CD4-positive, alpha-beta T cell (primary cell): ENCODE results near the gene ISYNA1. TPM values are rescaled to one million over a fixed set of nuclear protein-coding genes. Genes with fewer than 3 reads are reported as not detected.

Source experiments
- ATAC-seq: fragments of 200-7000 bp; cut with Tn5 transposase; one replicate; pipeline ENCODE4 v1.10.0; 2022; ENCODE audit warnings: mild to moderate bottlenecking; ENCODE audit not compliant: poor library complexity
- CTCF ChIA-PET: fragments of 350-600 bp; sonication (Branson Sonifier 250); formaldehyde crosslinking; loops from one replicate; lab custom pipeline; 2021; ENCODE audit warnings: antibody characterized with exemption, inconsistent platforms; lab: Charles Lee
- POLR2A ChIA-PET: fragments of 350-600 bp; sonication (Branson Sonifier 250); formaldehyde crosslinking; loops from one replicate; lab custom pipeline; 2021; ENCODE audit warnings: antibody characterized with exemption, inconsistent platforms; lab: Charles Lee
- DNase-seq, 14 experiments: peaks; one replicate each; pipeline ENCODE4 v3.0.0-alpha.2; 2013 to 2020; ENCODE audit warnings: mixed read lengths in 2 of 14
- H3K27ac ChIP-seq, 2 donors: one replicate each; pipeline versions ENCODE4 v1.5.1 to v1.7.0; 2013; ENCODE audit warnings: low read length in 2 of 2, low read depth in 1 of 2, mild to moderate bottlenecking in 1 of 2
- H3K27me3 ChIP-seq, 2 experiments: 1 replicate in 1 of 2; 2 replicates in 1 of 2; pipeline versions ENCODE4 v1.6.1 to v1.7.0; 2013; ENCODE audit warnings: low read length in 2 of 2, control low read depth in 1 of 2, mild to moderate bottlenecking in 1 of 2, moderate library complexity in 1 of 2; ENCODE audit not compliant: insufficient read depth in 2 of 2, control insufficient read depth in 1 of 2
- H3K36me3 ChIP-seq: one replicate; pipeline ENCODE4 v1.6.1; 2013; ENCODE audit warnings: low read length, control low read depth; ENCODE audit not compliant: insufficient read depth
- H3K4me1 ChIP-seq: one replicate; pipeline ENCODE4 v1.6.1; 2013; ENCODE audit warnings: low read length, control low read depth; ENCODE audit not compliant: insufficient read depth
- H3K4me3 ChIP-seq: one replicate; pipeline ENCODE4 v1.5.1; 2013; ENCODE audit warnings: mild to moderate bottlenecking, low read length, moderate library complexity
- H3K9me3 ChIP-seq, 2 experiments: 1 replicate in 1 of 2; 2 replicates in 1 of 2; pipeline versions ENCODE4 v1.6.1 to v1.7.0; 2013; ENCODE audit warnings: low read length in 2 of 2, mild to moderate bottlenecking in 2 of 2, control low read depth in 1 of 2, moderate library complexity in 1 of 2; ENCODE audit not compliant: control insufficient read depth in 1 of 2, insufficient read depth in 1 of 2
- H3K27ac Mint-ChIP-seq: one replicate; pipeline ENCODE4 v1.8.0; 2020; ENCODE audit warnings: mixed read lengths
- H3K27me3 Mint-ChIP-seq: one replicate; pipeline ENCODE4 v1.8.0; 2021; ENCODE audit warnings: mixed read lengths
- H3K36me3 Mint-ChIP-seq: one replicate; pipeline ENCODE4 v1.8.0; 2021; ENCODE audit warnings: low read depth, mixed read lengths
- H3K4me1 Mint-ChIP-seq: one replicate; pipeline ENCODE4 v1.8.0; 2021; ENCODE audit warnings: low read depth, mixed read lengths
- H3K4me3 Mint-ChIP-seq: one replicate; pipeline ENCODE4 v1.8.0; 2020; ENCODE audit warnings: mild to moderate bottlenecking, mixed read lengths
- H3K9me3 Mint-ChIP-seq: one replicate; pipeline ENCODE4 v1.8.0; 2020; ENCODE audit warnings: mixed read lengths
- intact Hi-C, 2 experiments: fragments of 100-400 bp; cut with DNase I in 1 of 2; cut with micrococcal nuclease in 1 of 2; formaldehyde crosslinking; loops; one replicate each; pipeline versions ENCODE4 v1.15.1 to v1.9.0; 2023 to 2025; cut with DNase I, micrococcal nuclease
- total RNA-seq, 174 experiments: library from RNA in 2 of 174; stranded (reverse) in 2 of 174; gene quantifications; one replicate each; pipeline ENCODE4 v1.2.3 and lab custom pipeline; 2021 to 2026
- TF ChIP-seq, protein P1 (sequence below): fragments of 200-600 bp; IDR thresholded peaks from one replicate; pipeline ENCODE4 v1.8.0; 2022; ENCODE audit warnings: antibody characterized with exemption, mild to moderate bottlenecking

ISYNA1 gene
- total RNA-seq, 2 experiments from 2014 or later, result 34.1 to 41.3 TPM

DNA sequence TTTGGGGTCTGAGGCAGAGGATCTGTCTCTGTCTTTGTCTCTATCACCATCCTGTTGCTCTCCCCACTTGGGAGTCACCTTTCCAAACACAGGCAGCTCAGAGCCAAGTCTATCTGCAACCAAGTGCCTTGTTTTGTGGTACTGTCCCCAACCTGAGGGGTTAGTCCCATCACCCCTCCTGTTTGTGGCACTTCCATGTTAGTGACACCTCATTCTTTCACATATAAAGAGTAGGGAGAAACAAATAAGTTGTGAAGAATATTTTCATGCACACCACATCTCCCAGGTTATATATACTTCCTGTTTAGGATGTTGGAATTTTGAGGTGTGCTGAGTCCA, 48.2 kb downstream of the ISYNA1 start:
- H3K4me1 Mint-ChIP-seq, result peaks cover 12% of the 10 kb centered on the region
- Histone ChIP-seq H3K4me1 (peaks cover 14% of the 10 kb centered on the region), H3K36me3 (no peaks in the 10 kb centered on the region), H3K27ac (no peak overlapping the region), H3K4me3 (no peak overlapping the region), H3K9me3 (no peaks in the 10 kb centered on the region), H3K27me3 (peaks cover 39 to 43% of the 10 kb centered on the region in 2 experiments)
- no peak overlapping the region for H3K27ac Mint-ChIP-seq
- H3K4me3 Mint-ChIP-seq, result peak overlapping the region; percentile 45
- ATAC-seq (no peak), DNase-seq (no peak)
- TF ChIP-seq, protein P1, sequence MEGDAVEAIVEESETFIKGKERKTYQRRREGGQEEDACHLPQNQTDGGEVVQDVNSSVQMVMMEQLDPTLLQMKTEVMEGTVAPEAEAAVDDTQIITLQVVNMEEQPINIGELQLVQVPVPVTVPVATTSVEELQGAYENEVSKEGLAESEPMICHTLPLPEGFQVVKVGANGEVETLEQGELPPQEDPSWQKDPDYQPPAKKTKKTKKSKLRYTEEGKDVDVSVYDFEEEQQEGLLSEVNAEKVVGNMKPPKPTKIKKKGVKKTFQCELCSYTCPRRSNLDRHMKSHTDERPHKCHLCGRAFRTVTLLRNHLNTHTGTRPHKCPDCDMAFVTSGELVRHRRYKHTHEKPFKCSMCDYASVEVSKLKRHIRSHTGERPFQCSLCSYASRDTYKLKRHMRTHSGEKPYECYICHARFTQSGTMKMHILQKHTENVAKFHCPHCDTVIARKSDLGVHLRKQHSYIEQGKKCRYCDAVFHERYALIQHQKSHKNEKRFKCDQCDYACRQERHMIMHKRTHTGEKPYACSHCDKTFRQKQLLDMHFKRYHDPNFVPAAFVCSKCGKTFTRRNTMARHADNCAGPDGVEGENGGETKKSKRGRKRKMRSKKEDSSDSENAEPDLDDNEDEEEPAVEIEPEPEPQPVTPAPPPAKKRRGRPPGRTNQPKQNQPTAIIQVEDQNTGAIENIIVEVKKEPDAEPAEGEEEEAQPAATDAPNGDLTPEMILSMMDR, result no peak
- ChIA-PET POLR2A (interaction anchor here (2.1 to 2.4 kb wide), 2 partner anchors 109 to 111 kb away, joined by 12 to 13 read pairs; partner anchors contain the start of gene JUND), CTCF (interaction anchor here (1.3 to 4.0 kb wide), 3 partner anchors 22 to 110 kb away, joined by 3 to 53 read pairs (median 13); no protein-coding TSS in a partner anchor)
- no peaks in the 10 kb centered on the region for H3K36me3 Mint-ChIP-seq
- intact Hi-C loops, result no loop called here
- H3K9me3 Mint-ChIP-seq, result no peaks in the 10 kb centered on the region
- H3K27me3 Mint-ChIP-seq, result peaks cover 68% of the 10 kb centered on the region

- H3K36me3 Mint-ChIP-seq, result no peaks in the 10 kb centered on the region
- no peaks in the 10 kb centered on the region for H3K9me3 ChIP-seq
- peaks cover 43 to 46% of the 10 kb centered on the region in 2 experiments for H3K27me3 ChIP-seq
- intact Hi-C loops, result loop anchor here (1.0 kb wide), 1 partner anchor 21 kb away; no protein-coding TSS in a partner anchor
- TF ChIP-seq, protein P1, result no peak
- no peaks in the 10 kb centered on the region for H3K9me3 Mint-ChIP-seq
- no peak overlapping the region for H3K27ac Mint-ChIP-seq
- H3K4me1 ChIP-seq, result peaks cover 14% of the 10 kb centered on the region
- peak overlapping the region; percentile 45 for H3K4me3 Mint-ChIP-seq
- ATAC-seq, result no peak
- CTCF ChIA-PET, result interaction anchor here (0.6 to 4.0 kb wide), 11 partner anchors 13 to 169 kb away, joined by 3 to 53 read pairs (median 5); partner anchors contain the start of gene SSBP4
- peaks cover 12% of the 10 kb centered on the region for H3K4me1 Mint-ChIP-seq
- H3K36me3 ChIP-seq, result no peaks in the 10 kb centered on the region
- POLR2A ChIA-PET, result interaction anchor here (1.0 to 2.4 kb wide), 5 partner anchors 25 to 114 kb away, joined by 3 to 13 read pairs (median 8); partner anchors contain the start of gene JUND
- H3K27me3 Mint-ChIP-seq, result peaks cover 71% of the 10 kb centered on the region
- H3K27ac ChIP-seq, result no peak overlapping the region
- H3K4me3 ChIP-seq, result peak overlapping the region; percentile 47
- no peak for DNase-seq
These were observed 48.8 kb downstream of the ISYNA1 start for GRCh38 chr19:18388960-18389725.

DNA sequence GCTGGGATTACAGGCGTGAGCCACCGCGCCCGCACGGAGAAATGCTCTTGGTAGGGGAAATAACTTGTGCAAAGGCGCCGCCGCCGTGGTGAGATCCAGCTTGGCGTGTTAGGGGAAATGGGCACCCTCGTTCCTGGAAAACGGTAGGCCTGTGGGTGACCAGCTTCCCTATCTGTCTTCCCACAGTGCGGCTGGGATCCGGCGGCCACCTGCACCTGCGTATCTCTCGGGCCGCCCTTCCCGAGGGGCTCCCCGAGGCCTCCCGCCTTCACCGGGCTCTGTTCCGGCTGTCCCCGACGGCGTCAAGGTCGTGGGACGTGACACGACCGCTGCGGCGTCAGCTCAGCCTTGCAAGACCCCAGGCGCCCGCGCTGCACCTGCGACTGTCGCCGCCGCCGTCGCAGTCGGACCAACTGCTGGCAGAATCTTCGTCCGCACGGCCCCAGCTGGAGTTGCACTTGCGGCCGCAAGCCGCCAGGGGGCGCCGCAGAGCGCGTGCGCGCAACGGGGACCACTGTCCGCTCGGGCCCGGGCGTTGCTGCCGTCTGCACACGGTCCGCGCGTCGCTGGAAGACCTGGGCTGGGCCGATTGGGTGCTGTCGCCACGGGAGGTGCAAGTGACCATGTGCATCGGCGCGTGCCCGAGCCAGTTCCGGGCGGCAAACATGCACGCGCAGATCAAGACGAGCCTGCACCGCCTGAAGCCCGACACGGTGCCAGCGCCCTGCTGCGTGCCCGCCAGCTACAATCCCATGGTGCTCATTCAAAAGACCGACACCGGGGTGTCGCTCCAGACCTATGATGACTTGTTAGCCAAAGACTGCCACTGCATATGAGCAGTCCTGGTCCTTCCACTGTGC, 49.6 kb downstream of the ISYNA1 start:
- no peaks in the 10 kb centered on the region for H3K9me3 ChIP-seq
- H3K36me3 Mint-ChIP-seq, result no peaks in the 10 kb centered on the region
- ChIA-PET POLR2A (interaction anchor here (0.9 to 2.4 kb wide), 6 partner anchors 26 to 113 kb away, joined by 3 to 13 read pairs (median 6); partner anchors contain the start of genes JUND and SSBP4), CTCF (interaction anchor here (0.6 to 4.0 kb wide), 30 partner anchors 9 to 922 kb away, joined by 3 to 53 read pairs (median 3); partner anchors contain the start of genes LRRC25, MPV17L2 and SSBP4)
- peaks cover 12% of the 10 kb centered on the region for H3K4me1 Mint-ChIP-seq
- H3K27ac Mint-ChIP-seq, result no peak overlapping the region
- H3K27me3 Mint-ChIP-seq, result peaks cover 66% of the 10 kb centered on the region
- H3K27ac ChIP-seq, result no peak overlapping the region
- peaks cover 14% of the 10 kb centered on the region for H3K4me1 ChIP-seq
- no peaks in the 10 kb centered on the region for H3K36me3 ChIP-seq
- H3K4me3 Mint-ChIP-seq, result peak overlapping the region; percentile 72
- TF ChIP-seq, protein P1, result peak; percentile 100
- no peaks in the 10 kb centered on the region for H3K9me3 Mint-ChIP-seq
- H3K27me3 ChIP-seq, result peaks cover 42 to 43% of the 10 kb centered on the region in 2 experiments
- ATAC-seq (peak; percentile 85), DNase-seq (peak; percentile 51 to 89 (median 72))
- intact Hi-C loops, result loop anchor here (1.0 kb wide), 1 partner anchor 22 kb away; no protein-coding TSS in a partner anchor
- peak overlapping the region; percentile 47 for H3K4me3 ChIP-seq
